Stimulated activated memory B cell treated with anti-CD40 and anti-IgM and Interleukin-4, amounts not matched to agents 10 μg/mL and 1 μg/mL and 100 μg/mL, for 72 hours (primary cell): ENCODE measurements around the gene ZNF586.

Source experiments
- ATAC-seq: fragments of 150-1000 bp; cut with Tn5 transposase; 2 replicates; pipeline ENCODE4 v1.10.0; 2021
- H3K27ac Mint-ChIP-seq: one replicate; pipeline ENCODE4 v1.8.0; 2022; ENCODE audit warnings: mild to moderate bottlenecking, mixed read lengths
- H3K27me3 Mint-ChIP-seq: one replicate; pipeline ENCODE4 v1.8.0; 2022; ENCODE audit warnings: mixed read lengths
- H3K36me3 Mint-ChIP-seq: one replicate; pipeline ENCODE4 v1.8.0; 2022; ENCODE audit warnings: mixed read lengths
- H3K4me1 Mint-ChIP-seq: one replicate; pipeline ENCODE4 v1.8.0; 2022; ENCODE audit warnings: mixed read lengths
- H3K4me3 Mint-ChIP-seq: one replicate; pipeline ENCODE4 v1.8.0; 2022; ENCODE audit warnings: mild to moderate bottlenecking, moderate library complexity, mixed read lengths
- H3K9me3 Mint-ChIP-seq: one replicate; pipeline ENCODE4 v1.8.0; 2022; ENCODE audit warnings: mixed read lengths

ZNF586 gene

GRCh38 chr19:57829316-57829715 is 59.8 kb downstream of the ZNF586 start:
- no peak for ATAC-seq
- H3K27me3 Mint-ChIP-seq, result no peaks in the 10 kb centered on the region
- no peaks in the 10 kb centered on the region for H3K9me3 Mint-ChIP-seq
- peaks cover 21% of the 10 kb centered on the region for H3K4me1 Mint-ChIP-seq
- H3K4me3 Mint-ChIP-seq, result no peak overlapping the region
- H3K27ac Mint-ChIP-seq, result no peak overlapping the region
- peaks cover 45% of the 10 kb centered on the region for H3K36me3 Mint-ChIP-seq

DNA sequence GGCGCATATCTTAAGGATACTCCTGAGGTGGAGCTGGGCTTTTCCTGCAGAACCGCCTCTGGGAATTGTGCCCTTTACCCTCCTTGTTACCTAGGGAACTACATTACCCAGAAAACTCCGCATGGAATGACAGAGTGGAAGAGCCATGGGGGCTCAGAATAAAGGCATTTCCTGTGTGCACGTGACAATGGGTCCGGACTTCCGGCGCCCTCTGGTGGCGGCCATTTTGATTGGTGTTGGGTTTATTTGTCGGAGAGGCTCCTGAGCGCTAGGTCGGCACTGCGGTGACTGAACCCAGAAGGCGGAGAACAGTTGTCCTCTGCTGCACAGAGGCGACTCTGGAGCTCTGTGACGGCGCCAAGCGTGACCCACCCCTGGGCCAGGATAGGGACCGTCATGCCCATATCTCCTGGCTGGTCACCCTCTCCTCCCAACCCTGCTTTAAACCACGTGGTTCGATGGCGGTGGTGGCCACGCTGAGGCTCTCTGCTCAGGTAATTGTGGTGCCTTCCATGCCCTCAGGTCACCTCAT is 60.7 kb downstream of the ZNF586 start, which contains the start of gene ZNF587B:
Gene ZNF587B (plus strand): TSS at position 229 of the 532 bp plus-strand sequence. CDS start 230 bp downstream, at position 459.
- no peak for ATAC-seq
- Mint-ChIP-seq H3K9me3 (no peaks in the 10 kb centered on the region), H3K4me3 (no peak within 1 kb of the TSS), H3K27me3 (no peaks in the 10 kb centered on the region), H3K36me3 (peaks cover 41% of the 10 kb centered on the region), H3K27ac (no peak within 1 kb of the TSS), H3K4me1 (peaks cover 17% of the 10 kb centered on the region)
